Measurements from ENCODE around the gene RAPGEF2. TPM values are rescaled to one million over a fixed set of nuclear protein-coding genes. Genes with fewer than 3 reads are reported as not detected.

RAPGEF2 gene
- total and polyA plus RNA-seq, 3 experiments from 2014 or later: 1.0 to 34.3 (median 29.2) TPM

- H3K9me3 ChIP-seq (ENCODE audit: low read length): no peaks in the 10 kb centered on the region
- H3K27ac ChIP-seq (ENCODE audit: low read depth, low read length): no peak overlapping the region
- CTCF ChIA-PET: interaction anchor here (1.5 kb wide), 1 partner anchor 34 kb away, joined by 3 read pairs; no protein-coding TSS in a partner anchor
- no peaks in the 10 kb centered on the region for H3K27me3 ChIP-seq (ENCODE audit: insufficient read depth, low read length, poor library complexity, severe bottlenecking)
- no peaks in the 10 kb centered on the region for H3K36me3 ChIP-seq (ENCODE audit: insufficient read depth, low read length)
- H3K4me3 ChIP-seq (ENCODE audit: low read length): no peak overlapping the region
- Mint-ChIP-seq H3K4me3 (no peak overlapping the region), H3K36me3 (no peaks in the 10 kb centered on the region), H3K27me3 (no peaks in the 10 kb centered on the region), H3K27ac (no peak overlapping the region), H3K9me3 (no peaks in the 10 kb centered on the region), H3K4me1 (peaks cover 11 to 40% (median 18%) of the 10 kb centered on the region in 3 donors)
- DNase-seq: no peak
- POLR2A ChIA-PET: no interaction called here
- no peaks in the 10 kb centered on the region for H3K4me1 ChIP-seq (ENCODE audit: insufficient read depth, low read length)
Measured at GRCh38 chr4:159144112-159144694, 41.3 kb downstream of the RAPGEF2 start.

- Histone ChIP-seq H3K27ac (ENCODE audit: low read depth, low read length) (no peak overlapping the region), H3K4me3 (ENCODE audit: low read length) (no peak overlapping the region), H3K36me3 (ENCODE audit: insufficient read depth, low read length) (no peaks in the 10 kb centered on the region), H3K9me3 (ENCODE audit: low read length) (no peaks in the 10 kb centered on the region), H3K4me1 (ENCODE audit: insufficient read depth, low read length) (no peaks in the 10 kb centered on the region), H3K27me3 (ENCODE audit: insufficient read depth, low read length, poor library complexity, severe bottlenecking) (no peaks in the 10 kb centered on the region)
- Mint-ChIP-seq H3K4me1 (peaks cover 10 to 41% (median 19%) of the 10 kb centered on the region in 3 donors), H3K4me3 (no peak overlapping the region), H3K27me3 (no peaks in the 10 kb centered on the region), H3K9me3 (no peaks in the 10 kb centered on the region), H3K36me3 (no peaks in the 10 kb centered on the region), H3K27ac (no peak overlapping the region)
- no peak for DNase-seq
- ChIA-PET CTCF (no interaction called here), POLR2A (no interaction called here)
Measured at GRCh38 chr4:159145318-159145991, 42.6 kb downstream of the RAPGEF2 start.

GRCh38 chr4:159145992-159146330 is 43.1 kb downstream of the RAPGEF2 start:
- H3K4me3 ChIP-seq (ENCODE audit: low read length): no peak overlapping the region
- CTCF ChIA-PET: no interaction called here

GRCh38 chr4:159146488-159146887 is 43.6 kb downstream of the RAPGEF2 start:
- Histone ChIP-seq H3K4me3 (ENCODE audit: low read length) (no peak overlapping the region), H3K27me3 (ENCODE audit: insufficient read depth, low read length, poor library complexity, severe bottlenecking) (no peaks in the 10 kb centered on the region), H3K4me1 (ENCODE audit: insufficient read depth, low read length) (no peaks in the 10 kb centered on the region), H3K36me3 (ENCODE audit: insufficient read depth, low read length) (no peaks in the 10 kb centered on the region), H3K9me3 (ENCODE audit: low read length) (no peaks in the 10 kb centered on the region), H3K27ac (ENCODE audit: low read depth, low read length) (no peak overlapping the region)
- no peaks in the 10 kb centered on the region for H3K9me3 Mint-ChIP-seq
- H3K36me3 Mint-ChIP-seq: no peaks in the 10 kb centered on the region
- ChIA-PET POLR2A (interaction anchor here (0.5 kb wide), 1 partner anchor 167 kb away, joined by 5 read pairs; no protein-coding TSS in a partner anchor), CTCF (no interaction called here)
- no peaks in the 10 kb centered on the region for H3K27me3 Mint-ChIP-seq
- no peak overlapping the region for H3K27ac Mint-ChIP-seq
- H3K4me3 Mint-ChIP-seq: no peak overlapping the region
- H3K4me1 Mint-ChIP-seq: peaks cover 12 to 49% (median 25%) of the 10 kb centered on the region in 3 donors
- no peak for DNase-seq

More at GRCh38 chr4:159145992-159146330, 43.1 kb downstream of the RAPGEF2 start:
- POLR2A ChIA-PET: interaction anchor here (0.5 kb wide), 1 partner anchor 166 kb away, joined by 5 read pairs; no protein-coding TSS in a partner anchor
- Mint-ChIP-seq H3K27ac (no peak overlapping the region), H3K4me3 (no peak overlapping the region), H3K9me3 (no peaks in the 10 kb centered on the region), H3K4me1 (peaks cover 11 to 45% (median 23%) of the 10 kb centered on the region in 3 donors), H3K36me3 (no peaks in the 10 kb centered on the region), H3K27me3 (no peaks in the 10 kb centered on the region)
- no peak for DNase-seq
- Histone ChIP-seq H3K4me1 (ENCODE audit: insufficient read depth, low read length) (no peaks in the 10 kb centered on the region), H3K27ac (ENCODE audit: low read depth, low read length) (no peak overlapping the region), H3K27me3 (ENCODE audit: insufficient read depth, low read length, poor library complexity, severe bottlenecking) (no peaks in the 10 kb centered on the region), H3K9me3 (ENCODE audit: low read length) (no peaks in the 10 kb centered on the region), H3K36me3 (ENCODE audit: insufficient read depth, low read length) (no peaks in the 10 kb centered on the region)

- Mint-ChIP-seq H3K27me3 (no peaks in the 10 kb centered on the region), H3K36me3 (no peaks in the 10 kb centered on the region), H3K4me1 (peaks cover 14 to 51% (median 26%) of the 10 kb centered on the region in 3 donors), H3K27ac (no peak overlapping the region), H3K4me3 (no peak overlapping the region), H3K9me3 (no peaks in the 10 kb centered on the region)
- CTCF ChIA-PET: no interaction called here
- H3K27ac ChIP-seq (ENCODE audit: low read depth, low read length): no peak overlapping the region
- no peaks in the 10 kb centered on the region for H3K36me3 ChIP-seq (ENCODE audit: insufficient read depth, low read length)
- H3K9me3 ChIP-seq (ENCODE audit: low read length): no peaks in the 10 kb centered on the region
- no peaks in the 10 kb centered on the region for H3K27me3 ChIP-seq (ENCODE audit: insufficient read depth, low read length, poor library complexity, severe bottlenecking)
- no peaks in the 10 kb centered on the region for H3K4me1 ChIP-seq (ENCODE audit: insufficient read depth, low read length)
- POLR2A ChIA-PET: no interaction called here
- no peak overlapping the region for H3K4me3 ChIP-seq (ENCODE audit: low read length)
- DNase-seq: no peak
Measured at GRCh38 chr4:159148441-159148840, 45.6 kb downstream of the RAPGEF2 start.

GRCh38 chr4:159149666-159150065 is 46.8 kb downstream of the RAPGEF2 start:
- no peaks in the 10 kb centered on the region for H3K36me3 ChIP-seq (ENCODE audit: insufficient read depth, low read length)
- H3K9me3 Mint-ChIP-seq: no peaks in the 10 kb centered on the region
- no peak overlapping the region for H3K4me3 Mint-ChIP-seq
- no peaks in the 10 kb centered on the region for H3K4me1 ChIP-seq (ENCODE audit: insufficient read depth, low read length)
- H3K36me3 Mint-ChIP-seq: no peaks in the 10 kb centered on the region
- H3K4me3 ChIP-seq (ENCODE audit: low read length): no peak overlapping the region
- CTCF ChIA-PET: no interaction called here
- DNase-seq: no peak
- no peaks in the 10 kb centered on the region for H3K27me3 Mint-ChIP-seq
- H3K4me1 Mint-ChIP-seq: peaks cover 13 to 47% (median 30%) of the 10 kb centered on the region in 3 donors
- peak overlapping the region in 1 of 8 donors; percentile 61 for H3K27ac Mint-ChIP-seq
- H3K27me3 ChIP-seq (ENCODE audit: insufficient read depth, low read length, poor library complexity, severe bottlenecking): no peaks in the 10 kb centered on the region
- POLR2A ChIA-PET: no interaction called here
- H3K27ac ChIP-seq (ENCODE audit: low read depth, low read length): no peak overlapping the region
- H3K9me3 ChIP-seq (ENCODE audit: low read length): no peaks in the 10 kb centered on the region

GRCh38 chr4:159150396-159150795 is 47.5 kb downstream of the RAPGEF2 start:
- POLR2A ChIA-PET: no interaction called here
- CTCF ChIA-PET: no interaction called here

GRCh38 chr4:159150821-159151390 is 48.0 kb downstream of the RAPGEF2 start:
- H3K4me3 Mint-ChIP-seq: no peak overlapping the region
- H3K9me3 Mint-ChIP-seq: no peaks in the 10 kb centered on the region
- POLR2A ChIA-PET: no interaction called here
- H3K27me3 Mint-ChIP-seq: no peaks in the 10 kb centered on the region
- CTCF ChIA-PET: no interaction called here
- Histone ChIP-seq H3K9me3 (ENCODE audit: low read length) (no peaks in the 10 kb centered on the region), H3K36me3 (ENCODE audit: insufficient read depth, low read length) (no peaks in the 10 kb centered on the region), H3K4me3 (ENCODE audit: low read length) (no peak overlapping the region), H3K27me3 (ENCODE audit: insufficient read depth, low read length, poor library complexity, severe bottlenecking) (no peaks in the 10 kb centered on the region), H3K4me1 (ENCODE audit: insufficient read depth, low read length) (no peaks in the 10 kb centered on the region), H3K27ac (ENCODE audit: low read depth, low read length) (peak overlapping the region; percentile 65)
- no peak overlapping the region for H3K27ac Mint-ChIP-seq
- no peaks in the 10 kb centered on the region for H3K36me3 Mint-ChIP-seq
- H3K4me1 Mint-ChIP-seq: peaks cover 15 to 41% (median 27%) of the 10 kb centered on the region in 3 donors
- DNase-seq: no peak

More at GRCh38 chr4:159150396-159150795, 47.5 kb downstream of the RAPGEF2 start:
- Histone ChIP-seq H3K27ac (ENCODE audit: low read depth, low read length) (peak overlapping the region; percentile 65), H3K4me3 (ENCODE audit: low read length) (no peak overlapping the region), H3K4me1 (ENCODE audit: insufficient read depth, low read length) (no peaks in the 10 kb centered on the region), H3K9me3 (ENCODE audit: low read length) (no peaks in the 10 kb centered on the region), H3K27me3 (ENCODE audit: insufficient read depth, low read length, poor library complexity, severe bottlenecking) (no peaks in the 10 kb centered on the region), H3K36me3 (ENCODE audit: insufficient read depth, low read length) (no peaks in the 10 kb centered on the region)
- Mint-ChIP-seq H3K27me3 (no peaks in the 10 kb centered on the region), H3K36me3 (no peaks in the 10 kb centered on the region), H3K4me3 (no peak overlapping the region), H3K4me1 (peaks cover 15 to 46% (median 32%) of the 10 kb centered on the region in 3 donors), H3K9me3 (no peaks in the 10 kb centered on the region), H3K27ac (no peak overlapping the region)
- no peak for DNase-seq
